ENCODE results near the gene GRK5. TPM values are rescaled to one million over a fixed set of nuclear protein-coding genes. Genes with fewer than 3 reads are reported as not detected.

The GRK5 gene
- total RNA-seq, 1 donor from 2014 or later, result 21.3 TPM

GRCh38 chr10:119488675-119489074 lies 281.3 kb downstream of the GRK5 start:
- DNase-seq, result no peak
- Mint-ChIP-seq H3K4me1 (peaks cover 12% of the 10 kb centered on the region), H3K27me3 (no peaks in the 10 kb centered on the region), H3K4me3 (no peak overlapping the region), H3K27ac (peak overlapping the region; percentile 86), H3K9me3 (no peaks in the 10 kb centered on the region), H3K36me3 (ENCODE audit: low read depth) (no peaks in the 10 kb centered on the region)
- TF ChIP-seq CTCF (IDR thresholded peaks at IDR 0.05), result no peak
- ChIA-PET POLR2A (interaction anchor here (0.6 to 4.2 kb wide), 9 partner anchors 11 to 289 kb away, joined by 3 to 37 read pairs (median 4); partner anchors contain the start of gene GRK5), CTCF (interaction anchor here (0.7 to 5.7 kb wide), 9 partner anchors 10 to 285 kb away, joined by 3 to 127 read pairs (median 14); partner anchors contain the start of genes GRK5 and RGS10)
- intact Hi-C loops (cut with micrococcal nuclease), result loop anchor here (1.0 kb wide), 9 partner anchors 10 to 323 kb away; partner anchors contain the start of gene SFXN4
- ATAC-seq (ENCODE audit: low read depth), result no peak

- Mint-ChIP-seq H3K4me3 (peak overlapping the region; percentile 86), H3K27me3 (no peaks in the 10 kb centered on the region), H3K27ac (peak overlapping the region; percentile 86), H3K4me1 (peaks cover 15% of the 10 kb centered on the region), H3K36me3 (ENCODE audit: low read depth) (no peaks in the 10 kb centered on the region), H3K9me3 (no peaks in the 10 kb centered on the region)
- POLR2A ChIA-PET, result interaction anchor here (0.5 to 4.2 kb wide), 15 partner anchors 12 to 290 kb away, joined by 3 to 37 read pairs (median 4); partner anchors contain the start of gene GRK5
- DNase-seq, result no peak
- TF ChIP-seq CTCF (IDR thresholded peaks at IDR 0.05), result no peak
- CTCF ChIA-PET, result interaction anchor here (0.7 to 5.7 kb wide), 24 partner anchors 10 to 389 kb away, joined by 3 to 127 read pairs (median 5); partner anchors contain the start of genes GRK5 and RGS10
- intact Hi-C loops (cut with micrococcal nuclease), result loop anchor here (1.0 kb wide), 9 partner anchors 12 to 325 kb away; partner anchors contain the start of gene SFXN4
- no peak for ATAC-seq (ENCODE audit: low read depth)
These were observed 282.6 kb downstream of the GRK5 start for GRCh38 chr10:119489991-119490326.

GRCh38 chr10:119491966-119492757 lies 284.8 kb downstream of the GRK5 start:
- ChIA-PET POLR2A (no interaction called here), CTCF (interaction anchor here (5.7 kb wide), 1 partner anchor 48 kb away, joined by 74 read pairs; no protein-coding TSS in a partner anchor)
- TF ChIP-seq CTCF (IDR thresholded peaks at IDR 0.05), result no peak
- H3K36me3 Mint-ChIP-seq (ENCODE audit: low read depth), result no peaks in the 10 kb centered on the region
- DNase-seq (no peak), ATAC-seq (ENCODE audit: low read depth) (no peak)
- H3K27me3 Mint-ChIP-seq, result no peaks in the 10 kb centered on the region
- no peaks in the 10 kb centered on the region for H3K9me3 Mint-ChIP-seq
- no peak overlapping the region for H3K27ac Mint-ChIP-seq
- no peak overlapping the region for H3K4me3 Mint-ChIP-seq
- peaks cover 20% of the 10 kb centered on the region for H3K4me1 Mint-ChIP-seq
- intact Hi-C loops (cut with micrococcal nuclease), result no loop called here

- Mint-ChIP-seq H3K4me1 (peaks cover 20% of the 10 kb centered on the region), H3K4me3 (no peak overlapping the region), H3K9me3 (no peaks in the 10 kb centered on the region), H3K27me3 (no peaks in the 10 kb centered on the region), H3K36me3 (ENCODE audit: low read depth) (no peaks in the 10 kb centered on the region), H3K27ac (no peak overlapping the region)
- DNase-seq (no peak), ATAC-seq (ENCODE audit: low read depth) (no peak)
- POLR2A ChIA-PET, result interaction anchor here (1.9 kb wide), 1 partner anchor 24 kb away, joined by 6 read pairs; no protein-coding TSS in a partner anchor
- intact Hi-C loops (cut with micrococcal nuclease), result no loop called here
- CTCF ChIA-PET, result interaction anchor here (1.1 kb wide), 1 partner anchor 48 kb away, joined by 5 read pairs; no protein-coding TSS in a partner anchor
- no peak for TF ChIP-seq CTCF (IDR thresholded peaks at IDR 0.05)
These were observed 285.8 kb downstream of the GRK5 start for GRCh38 chr10:119493155-119493554.

Data from activated B cell treated with CpG ODN at 0.5 μM for 24 hours (primary cell).